ENCODE measurements around the gene OR10H1.

DNA sequence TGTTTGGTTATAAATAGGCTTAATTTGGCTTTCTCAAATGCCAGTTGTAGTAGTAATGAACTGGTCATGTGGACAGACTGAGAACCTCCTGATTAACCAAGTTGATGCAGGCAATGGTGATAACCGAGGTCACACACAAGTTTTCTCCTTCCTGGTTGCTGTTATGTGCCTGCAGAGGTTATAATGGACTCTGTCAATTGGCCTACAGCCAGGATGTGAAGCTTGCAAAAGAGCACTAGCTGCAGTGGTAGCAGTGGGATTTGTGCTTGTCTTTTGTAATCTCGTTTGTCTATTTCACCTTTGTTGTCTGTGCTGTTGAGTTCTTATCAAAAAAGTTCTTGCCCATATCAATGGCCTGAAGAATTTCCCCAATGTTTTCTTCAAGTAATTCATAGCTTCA is 57.1 kb downstream of the OR10H1 start:
- TF ChIP-seq, protein P1, sequence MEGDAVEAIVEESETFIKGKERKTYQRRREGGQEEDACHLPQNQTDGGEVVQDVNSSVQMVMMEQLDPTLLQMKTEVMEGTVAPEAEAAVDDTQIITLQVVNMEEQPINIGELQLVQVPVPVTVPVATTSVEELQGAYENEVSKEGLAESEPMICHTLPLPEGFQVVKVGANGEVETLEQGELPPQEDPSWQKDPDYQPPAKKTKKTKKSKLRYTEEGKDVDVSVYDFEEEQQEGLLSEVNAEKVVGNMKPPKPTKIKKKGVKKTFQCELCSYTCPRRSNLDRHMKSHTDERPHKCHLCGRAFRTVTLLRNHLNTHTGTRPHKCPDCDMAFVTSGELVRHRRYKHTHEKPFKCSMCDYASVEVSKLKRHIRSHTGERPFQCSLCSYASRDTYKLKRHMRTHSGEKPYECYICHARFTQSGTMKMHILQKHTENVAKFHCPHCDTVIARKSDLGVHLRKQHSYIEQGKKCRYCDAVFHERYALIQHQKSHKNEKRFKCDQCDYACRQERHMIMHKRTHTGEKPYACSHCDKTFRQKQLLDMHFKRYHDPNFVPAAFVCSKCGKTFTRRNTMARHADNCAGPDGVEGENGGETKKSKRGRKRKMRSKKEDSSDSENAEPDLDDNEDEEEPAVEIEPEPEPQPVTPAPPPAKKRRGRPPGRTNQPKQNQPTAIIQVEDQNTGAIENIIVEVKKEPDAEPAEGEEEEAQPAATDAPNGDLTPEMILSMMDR (IDR thresholded peaks at IDR 0.05) = no peak
- TF ChIP-seq EP300 (IDR thresholded peaks at IDR 0.05) = no peak
- TF ChIP-seq POLR2A (IDR thresholded peaks at IDR 0.05) = no peak
- TF ChIP-seq POLR2AphosphoS5 (IDR thresholded peaks at IDR 0.05) = no peak

Data from stomach (tissue), 4 donors.